CMK (cell line): ENCODE measurements around the gene SOX4.

Source experiments
- DNase-seq: peaks from one replicate; pipeline ENCODE4 v3.0.0-alpha.2; 2010; ENCODE audit warnings: low read depth

SOX4 gene

GRCh38 chr6:21614226-21614625 is 20.7 kb downstream of the SOX4 start:
- no peak for DNase-seq

- no peak for DNase-seq
These were observed 22.0 kb downstream of the SOX4 start for GRCh38 chr6:21615504-21615903.

- DNase-seq = no peak
These were observed 22.5 kb downstream of the SOX4 start for GRCh38 chr6:21616005-21616404.

GRCh38 chr6:21625642-21626041 is 32.1 kb downstream of the SOX4 start:
- DNase-seq = no peak

GRCh38 chr6:21626756-21627155 is 33.2 kb downstream of the SOX4 start:
- DNase-seq = no peak

GRCh38 chr6:21628160-21628559 is 34.6 kb downstream of the SOX4 start:
- DNase-seq = no peak

- no peak for DNase-seq
These were observed 40.1 kb downstream of the SOX4 start for GRCh38 chr6:21633511-21634109.

GRCh38 chr6:21634582-21634981 is 41.0 kb downstream of the SOX4 start:
- DNase-seq = no peak

- DNase-seq = no peak
These were observed 43.3 kb downstream of the SOX4 start for GRCh38 chr6:21636876-21637275.

GRCh38 chr6:21639316-21639715 is 45.8 kb downstream of the SOX4 start:
- no peak for DNase-seq
